ENCODE results near the gene CDK5. TPM values are rescaled to one million over a fixed set of nuclear protein-coding genes. Genes with fewer than 3 reads are reported as not detected.
A peak's percentile ranks its signal among the peaks of the same experiment; 100 is the strongest.

The CDK5 gene
- total and polyA plus RNA-seq, 2 of the 13 experiments (the other 11 are each of a cell fraction or from before 2014, with no cell fraction given) = 16.4 to 21.3 TPM

- intact Hi-C loops (cut with micrococcal nuclease; ENCODE audit: unreplicated experiment) = no loop called here
- BruUV-seq (replicated peaks) = no TSS peak
- WGBS (ENCODE audit: low lambda C conversion rate) = 51% methylated on average over 15 of the region's 18 CpGs
- Histone ChIP-seq H4K20me1 (ENCODE audit: insufficient read depth, low read length) (no peaks in the 10 kb centered on the region), H3K4me2 (ENCODE audit: low read depth, low read length) (no peak overlapping the region), H3K36me3 (replicated peaks in 1 of 2; ENCODE audit: control insufficient read depth in 1 of 2, insufficient read depth in 2 of 2, low read length in 2 of 2) (no peaks in the 10 kb centered on the region), H3K4me3 (replicated peaks in 1 of 3; ENCODE audit: insufficient read depth in 1 of 3, low read depth in 2 of 3, low read length in 3 of 3) (no peak overlapping the region), H3K9ac (ENCODE audit: insufficient read depth, low read depth, low read length) (no peak overlapping the region), H3K27ac (ENCODE audit: extremely low read length, insufficient read depth, low read length) (no peak overlapping the region), H3K4me1 (ENCODE audit: insufficient read depth, low read length) (peaks cover 14% of the 10 kb centered on the region), H3K79me2 (ENCODE audit: insufficient read depth, low read length) (no peaks in the 10 kb centered on the region), H2AFZ (ENCODE audit: low read length) (no peak overlapping the region), H3K9me3 (ENCODE audit: low read length) (no peaks in the 10 kb centered on the region), H3K27me3 (ENCODE audit: control insufficient read depth in 1 of 2, insufficient read depth in 2 of 2, low read length in 2 of 2) (no peaks in the 10 kb centered on the region)
- no peak for TF ChIP-seq SRSF1 (optimal IDR thresholded peaks at IDR 0.05; ENCODE audit: low read depth, low read length)
- no peak for TF ChIP-seq MAFG (CRISPR knock-in tag; IDR thresholded peaks at IDR 0.05)
- TF ChIP-seq HMGXB3 (CRISPR knock-in tag; IDR thresholded peaks at IDR 0.05; ENCODE audit: borderline replicate concordance) = no peak
- TF ChIP-seq ZNF17 (CRISPR knock-in tag; IDR thresholded peaks at IDR 0.05) = no peak
- TF ChIP-seq NONO (IDR thresholded peaks at IDR 0.05) = no peak
- TF ChIP-seq NONO (CRISPR knock-in tag; conservative IDR thresholded peaks at IDR 0.05) = no peak
- no peak for TF ChIP-seq ZNF547 (CRISPR knock-in tag; IDR thresholded peaks at IDR 0.05)
- TF ChIP-seq BRCA1 (CRISPR knock-in tag; IDR thresholded peaks at IDR 0.05) = no peak
- TF ChIP-seq ZNF766 (CRISPR knock-in tag; IDR thresholded peaks at IDR 0.05; ENCODE audit: borderline replicate concordance) = no peak
- no peak for TF ChIP-seq XRCC5 (optimal IDR thresholded peaks at IDR 0.05; ENCODE audit: low read length)
- TF ChIP-seq FOXP4 (CRISPR knock-in tag; IDR thresholded peaks at IDR 0.05) = no peak
- TF ChIP-seq ZC3H13 (CRISPR knock-in tag; IDR thresholded peaks at IDR 0.05) = no peak
- TF ChIP-seq CENPX (CRISPR knock-in tag; IDR thresholded peaks at IDR 0.05) = no peak
- FAIRE-seq = no peak
- ChIA-PET CTCF (ENCODE audit: low intra/inter-chr PET ratio, low total read pairs) (no interaction called here), POLR2A (interaction anchor here (0.5 to 1.4 kb wide), 2 partner anchors 12 to 50 kb away, joined by 3 to 7 read pairs; partner anchors contain the start of gene ABCB8)
- DNase-seq (ENCODE audit: low spot score) = no peak
- in situ Hi-C loops (cut with HindIII; ENCODE audit: extremely low pct_ligation_motif_present, low pct_unique_long_range_greater_than_20kb) = no loop called here
- peak; percentile 11 for ATAC-seq
These were observed 17.7 kb downstream of the CDK5 start for GRCh38 chr7:151039850-151040548.

Measured in HepG2 (cell line).